Fibroblast of lung (primary cell): ENCODE data around the gene YES1. TPM values are rescaled to one million over a fixed set of nuclear protein-coding genes. Genes with fewer than 3 reads are reported as not detected.

Experiments used
- DNase-seq, 2 donors: peaks; one replicate each; pipeline versions ENCODE4 v3.0.0 to v3.0.0-alpha.2; 2010; ENCODE audit warnings: low read depth in 2 of 2
- H2AFZ ChIP-seq: 2 replicates; pipeline ENCODE4 v1.5.1; 2012; ENCODE audit warnings: low read length, control low read depth, inconsistent platforms
- H3K27ac ChIP-seq: 2 replicates; pipeline ENCODE4 v1.5.1; 2011; ENCODE audit warnings: low read length, control low read depth; ENCODE audit not compliant: insufficient read depth
- H3K27me3 ChIP-seq: 2 replicates; pipeline ENCODE4 v1.5.1; 2011; ENCODE audit warnings: mild to moderate bottlenecking, low read length; ENCODE audit not compliant: control insufficient read depth, insufficient read depth
- H3K36me3 ChIP-seq: 2 replicates; pipeline ENCODE4 v1.5.1; 2011; ENCODE audit warnings: low read length; ENCODE audit not compliant: control insufficient read depth, insufficient read depth
- H3K4me1 ChIP-seq: 2 replicates; pipeline ENCODE4 v1.5.1; 2011; ENCODE audit warnings: low read length; ENCODE audit not compliant: control insufficient read depth, insufficient read depth; ENCODE audit errors: extremely low read depth
- H3K4me2 ChIP-seq: 2 replicates; pipeline ENCODE4 v1.5.1; 2011; ENCODE audit warnings: low read length, control low read depth; ENCODE audit not compliant: insufficient read depth; ENCODE audit errors: extremely low read depth
- H3K4me3 ChIP-seq, 4 experiments: fragments of 200-600 bp in 1 of 4; sonication (generic) in 1 of 4; replicated peaks in 1 of 4; 2 replicates each; pipeline ENCODE4 v1.5.1; 2011 to 2016; ENCODE audit warnings: low read length in 4 of 4, low read depth in 3 of 4, mild to moderate bottlenecking in 3 of 4, control low read depth in 2 of 4, inconsistent platforms in 1 of 4, mixed read lengths in 1 of 4; ENCODE audit not compliant: insufficient read depth in 1 of 4; ENCODE audit errors: control extremely low read depth in 1 of 4
- H3K79me2 ChIP-seq: 2 replicates; pipeline ENCODE4 v1.5.1; 2012; ENCODE audit warnings: mild to moderate bottlenecking, low read length, inconsistent platforms; ENCODE audit not compliant: control insufficient read depth, insufficient read depth
- H3K9ac ChIP-seq: 2 replicates; pipeline ENCODE4 v1.5.1; 2011; ENCODE audit warnings: mild to moderate bottlenecking, low read length, control low read depth; ENCODE audit not compliant: insufficient read depth
- H3K9me3 ChIP-seq: 2 replicates; pipeline ENCODE4 v1.5.1; 2012; ENCODE audit warnings: low read depth, low read length; ENCODE audit not compliant: control insufficient read depth, insufficient read depth
- H4K20me1 ChIP-seq: 2 replicates; pipeline ENCODE4 v1.5.1; 2011; ENCODE audit warnings: low read length; ENCODE audit not compliant: control insufficient read depth, insufficient read depth; ENCODE audit errors: extremely low read depth
- CTCF ChIP-seq, 2 donors: IDR thresholded peaks in 1 of 2; conservative IDR thresholded peaks in 1 of 2; 1 replicate in 1 of 2; 2 replicates in 1 of 2; pipeline ENCODE4 v1.5.1; 2011 to 2012; ENCODE audit warnings: low read length in 2 of 2, control low read depth in 1 of 2, inconsistent platforms in 1 of 2, low read depth in 1 of 2, mild to moderate bottlenecking in 1 of 2
- EZH2 ChIP-seq: IDR thresholded peaks from 2 replicates; pipeline ENCODE4 v1.5.1; 2012; ENCODE audit warnings: low read length, control low read depth, mild to moderate bottlenecking; ENCODE audit errors: missing control alignments
- polyA plus RNA-seq, 2 donors: library from polyadenylated mRNA; depleted of rRNA in 1 of 2; stranded (reverse) in 1 of 2; unstranded in 1 of 2; fragments of >200 nt; gene quantifications; 2 replicates each; pipeline ENCODE4 v1.2.1, GENCODE V29; 2011 to 2012; ENCODE audit warnings: missing spikeins in 1 of 2
- total RNA-seq: library from RNA; depleted of rRNA; stranded (reverse); fragments of >200 nt; gene quantifications from 2 replicates; pipeline ENCODE4 v1.2.1, GENCODE V29; 2014

YES1 gene
- total and polyA plus RNA-seq, 2 donors (not counting 1 experiment from before 2014, with no cell fraction given) = 26.6 to 49.5 TPM

GRCh38 chr18:681985-682384 lies 130.1 kb downstream of the YES1 start:
- Histone ChIP-seq H3K4me3 (no peak overlapping the region), H3K36me3 (peaks cover 13% of the 10 kb centered on the region), H3K79me2 (no peaks in the 10 kb centered on the region), H3K27me3 (no peaks in the 10 kb centered on the region), H3K4me2 (no peak overlapping the region), H3K9ac (no peak overlapping the region), H3K4me1 (no peaks in the 10 kb centered on the region), H4K20me1 (no peaks in the 10 kb centered on the region), H2AFZ (no peak overlapping the region), H3K9me3 (no peaks in the 10 kb centered on the region), H3K27ac (no peak overlapping the region)
- TF ChIP-seq EZH2 (no peak), CTCF (conservative IDR thresholded peaks at IDR 0.05 in 1 of 2, IDR thresholded peaks at IDR 0.05 in 1 of 2; ENCODE audit: low read depth in 1 of 2, low read length in 2 of 2) (no peak)
- no peak for DNase-seq

DNA sequence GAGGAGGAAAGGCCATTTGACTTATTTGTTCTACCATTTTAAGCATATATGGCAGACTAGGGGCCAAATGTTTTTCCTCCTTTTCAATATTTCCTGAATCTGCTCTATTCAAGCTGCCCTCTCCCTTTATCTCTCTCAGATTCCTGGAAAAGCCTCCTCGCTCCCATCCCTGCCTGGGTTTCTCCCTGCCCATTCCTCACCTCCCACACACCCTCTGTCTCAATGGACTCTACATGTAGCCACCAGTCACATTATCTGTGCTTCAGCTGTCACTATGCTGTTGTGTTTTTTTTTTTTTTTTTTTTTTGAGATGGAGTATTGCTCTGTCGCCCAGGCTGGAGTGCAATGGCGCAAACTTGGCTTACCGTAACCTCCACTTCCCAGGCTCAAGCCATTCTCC lies 131.7 kb downstream of the YES1 start:
- Histone ChIP-seq H3K36me3 (peaks cover 13% of the 10 kb centered on the region), H3K4me3 (no peak overlapping the region), H3K79me2 (no peaks in the 10 kb centered on the region), H3K9me3 (no peaks in the 10 kb centered on the region), H3K4me1 (no peaks in the 10 kb centered on the region), H3K4me2 (no peak overlapping the region), H3K9ac (no peak overlapping the region), H2AFZ (no peak overlapping the region), H4K20me1 (no peaks in the 10 kb centered on the region), H3K27ac (no peak overlapping the region), H3K27me3 (no peaks in the 10 kb centered on the region)
- no peak for TF ChIP-seq EZH2
- no peak for TF ChIP-seq CTCF (conservative IDR thresholded peaks at IDR 0.05 in 1 of 2, IDR thresholded peaks at IDR 0.05 in 1 of 2; ENCODE audit: low read depth in 1 of 2, low read length in 2 of 2)
- DNase-seq = no peak

DNA sequence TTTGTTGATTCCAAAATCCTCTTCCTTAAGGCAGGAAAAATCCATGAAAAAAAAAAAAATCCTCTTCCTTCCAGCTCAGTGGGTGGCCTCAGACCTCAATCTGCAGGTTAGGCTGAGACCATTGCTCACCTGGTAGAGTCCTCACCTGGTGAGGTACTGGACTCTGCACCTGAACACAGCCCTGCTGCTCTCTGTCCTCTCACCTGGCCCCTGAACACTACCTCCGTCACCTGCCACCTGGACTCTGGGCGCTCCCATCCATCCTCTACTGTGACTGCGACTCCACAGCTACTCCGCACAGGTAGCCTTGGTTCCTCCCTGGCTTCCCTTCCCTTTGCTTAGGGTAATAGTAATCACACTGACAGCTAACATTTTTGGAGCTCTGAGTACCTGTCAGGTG lies 132.5 kb downstream of the YES1 start:
- Histone ChIP-seq H3K27me3 (no peaks in the 10 kb centered on the region), H3K4me1 (no peaks in the 10 kb centered on the region), H3K4me3 (no peak overlapping the region), H3K79me2 (no peaks in the 10 kb centered on the region), H3K9ac (no peak overlapping the region), H3K9me3 (no peaks in the 10 kb centered on the region), H2AFZ (no peak overlapping the region), H3K36me3 (peaks cover 16% of the 10 kb centered on the region), H3K4me2 (no peak overlapping the region), H3K27ac (no peak overlapping the region), H4K20me1 (no peaks in the 10 kb centered on the region)
- no peak for DNase-seq
- TF ChIP-seq EZH2 (no peak), CTCF (conservative IDR thresholded peaks at IDR 0.05 in 1 of 2, IDR thresholded peaks at IDR 0.05 in 1 of 2; ENCODE audit: low read depth in 1 of 2, low read length in 2 of 2) (no peak)
